ENCODE results near the gene TMEM255A.

DNA sequence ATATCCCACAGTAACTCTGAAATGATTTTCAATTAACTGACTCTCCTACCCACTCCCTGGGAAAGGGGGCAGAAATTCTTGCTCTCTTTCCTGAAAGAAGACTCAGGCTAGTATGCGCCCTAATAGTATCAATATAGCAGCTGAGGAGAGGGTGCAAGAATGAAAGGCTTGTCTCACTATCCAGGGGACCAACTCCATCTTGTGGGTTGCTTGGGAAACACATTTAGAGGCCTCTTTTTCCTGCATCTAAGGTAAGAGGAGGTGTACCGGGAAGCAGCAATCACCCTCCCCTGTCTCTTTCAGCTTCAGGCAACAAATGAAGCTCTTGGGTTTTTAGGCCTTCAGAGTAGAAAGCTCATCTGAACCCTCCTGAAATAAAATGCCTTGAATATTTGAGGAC lies 11.3 kb downstream of the TMEM255A start:
- TF ChIP-seq POLR2A (IDR thresholded peaks at IDR 0.05) (no peak), CTCF (IDR thresholded peaks at IDR 0.05) (no peak)
